ENCODE data around the gene CFAP299. TPM values are rescaled to one million over a fixed set of nuclear protein-coding genes. Genes with fewer than 3 reads are reported as not detected.

The CFAP299 gene
- total RNA-seq, 2 donors from 2014 or later = not detected

DNA sequence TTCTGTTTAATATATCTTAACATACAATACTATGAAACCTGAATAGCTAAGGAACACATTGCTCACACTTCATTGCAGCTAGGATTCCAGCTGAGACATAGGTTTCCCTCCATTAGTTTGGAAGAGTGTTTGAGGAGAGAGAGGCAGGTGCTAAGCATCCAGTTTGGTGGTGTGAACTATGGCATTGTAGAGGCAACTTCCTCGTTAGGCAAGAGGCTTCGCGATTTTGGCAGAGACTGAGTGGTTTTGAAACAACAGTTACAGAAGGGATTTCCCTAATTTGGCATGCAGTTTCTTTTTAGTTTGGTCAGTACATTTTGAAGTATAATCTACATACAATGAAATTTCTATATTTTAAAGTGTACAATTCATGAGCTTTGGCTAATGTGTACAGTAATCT, 577.9 kb downstream of the CFAP299 start:
- WGBS, 2 experiments (ENCODE audit: insufficient coverage in 1 of 2, insufficient read length in 1 of 2) = 93% methylated on average over 3 of the region's 3 CpGs; no CpG with 5 or more reads in 1 of the 2 experiments
- no peaks in the 10 kb centered on the region for H3K27me3 Mint-ChIP-seq (ENCODE audit: insufficient read depth)

DNA sequence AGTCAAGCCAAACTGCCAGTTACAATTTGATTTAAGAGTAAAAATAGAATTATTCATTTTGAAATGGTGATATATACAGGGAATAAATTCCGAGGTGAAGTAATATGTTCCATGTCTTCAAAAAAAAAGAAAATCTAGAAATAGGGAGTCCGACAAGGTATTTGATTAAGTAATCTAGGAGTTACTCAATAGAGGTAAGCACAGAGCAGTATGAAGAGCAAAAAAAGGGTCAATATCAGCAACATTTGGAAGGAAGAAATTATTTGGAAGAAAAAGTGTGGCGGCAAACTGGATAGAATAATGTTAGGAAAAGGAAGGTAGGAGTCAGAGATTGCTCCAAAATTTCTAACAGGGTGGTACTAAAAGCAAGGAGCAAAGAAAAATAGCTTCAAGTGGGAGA, 581.2 kb downstream of the CFAP299 start:
- Histone ChIP-seq H3K4me3 (ENCODE audit: low read length) (no peak overlapping the region), H3K9ac (ENCODE audit: extremely low read depth, low read length, poor library complexity, severe bottlenecking) (no peak overlapping the region), H3K27ac (ENCODE audit: low read depth, low read length) (no peak overlapping the region), H3K9me3 (ENCODE audit: control insufficient read depth, low read length) (no peaks in the 10 kb centered on the region), H3K4me1 (ENCODE audit: control insufficient read depth, insufficient read depth, low read length) (peaks cover 2% of the 10 kb centered on the region), H3K36me3 (ENCODE audit: control insufficient read depth, insufficient read depth, low read length) (no peaks in the 10 kb centered on the region), H3K27me3 (ENCODE audit: control insufficient read depth, insufficient read depth, low read length, poor library complexity, severe bottlenecking) (no peaks in the 10 kb centered on the region)
- no peak for DNase-seq
- TF ChIP-seq, protein P1, sequence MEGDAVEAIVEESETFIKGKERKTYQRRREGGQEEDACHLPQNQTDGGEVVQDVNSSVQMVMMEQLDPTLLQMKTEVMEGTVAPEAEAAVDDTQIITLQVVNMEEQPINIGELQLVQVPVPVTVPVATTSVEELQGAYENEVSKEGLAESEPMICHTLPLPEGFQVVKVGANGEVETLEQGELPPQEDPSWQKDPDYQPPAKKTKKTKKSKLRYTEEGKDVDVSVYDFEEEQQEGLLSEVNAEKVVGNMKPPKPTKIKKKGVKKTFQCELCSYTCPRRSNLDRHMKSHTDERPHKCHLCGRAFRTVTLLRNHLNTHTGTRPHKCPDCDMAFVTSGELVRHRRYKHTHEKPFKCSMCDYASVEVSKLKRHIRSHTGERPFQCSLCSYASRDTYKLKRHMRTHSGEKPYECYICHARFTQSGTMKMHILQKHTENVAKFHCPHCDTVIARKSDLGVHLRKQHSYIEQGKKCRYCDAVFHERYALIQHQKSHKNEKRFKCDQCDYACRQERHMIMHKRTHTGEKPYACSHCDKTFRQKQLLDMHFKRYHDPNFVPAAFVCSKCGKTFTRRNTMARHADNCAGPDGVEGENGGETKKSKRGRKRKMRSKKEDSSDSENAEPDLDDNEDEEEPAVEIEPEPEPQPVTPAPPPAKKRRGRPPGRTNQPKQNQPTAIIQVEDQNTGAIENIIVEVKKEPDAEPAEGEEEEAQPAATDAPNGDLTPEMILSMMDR (conservative IDR thresholded peaks at IDR 0.05) = no peak
- no peaks in the 10 kb centered on the region for H3K9me3 Mint-ChIP-seq
- no peak overlapping the region for H3K27ac Mint-ChIP-seq
- H3K4me3 Mint-ChIP-seq = no peak overlapping the region
- H3K4me1 Mint-ChIP-seq = no peaks in the 10 kb centered on the region
- peaks cover 2% of the 10 kb centered on the region for H3K27me3 Mint-ChIP-seq (ENCODE audit: insufficient read depth)
- 88 to 100% methylated on average over 3 of the region's 3 CpGs for WGBS, 2 experiments (ENCODE audit: insufficient coverage in 1 of 2, insufficient read length in 1 of 2)
- H3K36me3 Mint-ChIP-seq (ENCODE audit: low read depth) = no peaks in the 10 kb centered on the region

More for the DNA sequence above, 577.9 kb downstream of the CFAP299 start:
- no peaks in the 10 kb centered on the region for H3K4me1 ChIP-seq (ENCODE audit: control insufficient read depth, insufficient read depth, low read length)
- H3K27me3 ChIP-seq (ENCODE audit: control insufficient read depth, insufficient read depth, low read length, poor library complexity, severe bottlenecking) = no peaks in the 10 kb centered on the region
- no peak for DNase-seq
- TF ChIP-seq, protein P1 (conservative IDR thresholded peaks at IDR 0.05) = no peak
- no peak overlapping the region for H3K4me3 ChIP-seq (ENCODE audit: low read length)
- H3K9me3 ChIP-seq (ENCODE audit: control insufficient read depth, low read length) = no peaks in the 10 kb centered on the region
- H3K27ac ChIP-seq (ENCODE audit: low read depth, low read length) = no peak overlapping the region
- no peaks in the 10 kb centered on the region for H3K36me3 Mint-ChIP-seq (ENCODE audit: low read depth)
- no peak overlapping the region for H3K9ac ChIP-seq (ENCODE audit: extremely low read depth, low read length, poor library complexity, severe bottlenecking)
- no peaks in the 10 kb centered on the region for H3K4me1 Mint-ChIP-seq
- H3K27ac Mint-ChIP-seq = no peak overlapping the region
- H3K4me3 Mint-ChIP-seq = no peak overlapping the region
- no peaks in the 10 kb centered on the region for H3K9me3 Mint-ChIP-seq
- no peaks in the 10 kb centered on the region for H3K36me3 ChIP-seq (ENCODE audit: control insufficient read depth, insufficient read depth, low read length)

DNA sequence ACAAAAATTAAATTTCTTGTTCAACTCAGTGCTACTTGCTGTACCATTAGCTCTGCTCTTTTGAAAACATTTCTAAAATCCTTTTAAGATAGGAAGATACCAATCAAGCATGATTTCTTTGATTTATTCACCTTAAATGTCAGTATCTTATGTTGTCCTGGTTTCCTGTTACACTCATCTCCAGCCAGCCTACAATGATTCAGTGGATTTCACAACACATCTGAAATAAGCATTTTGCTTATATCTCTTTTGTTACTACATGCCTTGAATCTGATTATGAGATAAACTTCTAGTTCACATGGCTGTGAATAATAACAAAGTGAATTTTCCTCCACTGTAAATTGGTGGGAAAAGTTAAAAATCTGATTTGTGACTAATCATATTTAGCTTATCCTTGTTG, 582.5 kb downstream of the CFAP299 start:
- Histone ChIP-seq H3K36me3 (ENCODE audit: control insufficient read depth, insufficient read depth, low read length) (no peaks in the 10 kb centered on the region), H3K4me1 (ENCODE audit: control insufficient read depth, insufficient read depth, low read length) (peaks cover 2% of the 10 kb centered on the region), H3K9ac (ENCODE audit: extremely low read depth, low read length, poor library complexity, severe bottlenecking) (no peak overlapping the region), H3K27me3 (ENCODE audit: control insufficient read depth, insufficient read depth, low read length, poor library complexity, severe bottlenecking) (no peaks in the 10 kb centered on the region), H3K27ac (ENCODE audit: low read depth, low read length) (no peak overlapping the region), H3K9me3 (ENCODE audit: control insufficient read depth, low read length) (no peaks in the 10 kb centered on the region), H3K4me3 (ENCODE audit: low read length) (no peak overlapping the region)
- no peak for DNase-seq
- no peak overlapping the region for H3K4me3 Mint-ChIP-seq
- H3K27me3 Mint-ChIP-seq (ENCODE audit: insufficient read depth) = peaks cover 2% of the 10 kb centered on the region
- no peaks in the 10 kb centered on the region for H3K36me3 Mint-ChIP-seq (ENCODE audit: low read depth)
- no peak overlapping the region for H3K27ac Mint-ChIP-seq
- no peaks in the 10 kb centered on the region for H3K9me3 Mint-ChIP-seq
- TF ChIP-seq, protein P1 (conservative IDR thresholded peaks at IDR 0.05) = no peak
- peaks cover 1% of the 10 kb centered on the region for H3K4me1 Mint-ChIP-seq

All from endodermal cell (in vitro differentiated cells).